HG03025 (cell line): ENCODE results near the gene MAP3K4.
"Not testable (repeated sequence)": the region's sequence is repeated elsewhere in the genome, so short reads cannot be mapped to it uniquely, and the experiment has no call there.

Experiments used
- ATAC-seq: cut with Tn5 transposase; IDR thresholded peaks from one replicate; pipeline ENCODE4 v1.9.1; 2021; ENCODE audit warnings: mild to moderate bottlenecking, moderate library complexity; ENCODE audit not compliant: unreplicated experiment, low FRiP score

Gene MAP3K4

GRCh38 chr6:160967351-160967750, 24.2 kb upstream of the MAP3K4 start:
- ATAC-seq, result no peak

DNA sequence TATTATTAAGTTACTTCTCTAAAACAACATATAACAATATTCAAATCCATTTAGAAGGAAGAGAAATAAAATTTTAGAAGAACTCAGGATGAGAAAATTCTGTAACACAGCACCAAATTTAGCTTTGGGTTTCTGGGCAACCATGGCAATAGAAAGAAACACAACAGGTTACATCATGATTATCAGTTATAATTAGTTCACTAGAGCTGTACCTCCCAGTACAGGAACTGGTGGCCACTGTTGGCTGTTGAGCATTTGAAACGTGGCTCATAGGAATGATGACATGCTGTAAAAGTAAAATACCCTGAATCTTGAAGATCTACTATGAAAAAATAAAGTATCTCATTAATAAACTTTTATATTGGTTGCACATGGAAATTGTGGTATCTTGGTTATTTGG, 23.7 kb upstream of the MAP3K4 start:
- ATAC-seq, result no peak

DNA sequence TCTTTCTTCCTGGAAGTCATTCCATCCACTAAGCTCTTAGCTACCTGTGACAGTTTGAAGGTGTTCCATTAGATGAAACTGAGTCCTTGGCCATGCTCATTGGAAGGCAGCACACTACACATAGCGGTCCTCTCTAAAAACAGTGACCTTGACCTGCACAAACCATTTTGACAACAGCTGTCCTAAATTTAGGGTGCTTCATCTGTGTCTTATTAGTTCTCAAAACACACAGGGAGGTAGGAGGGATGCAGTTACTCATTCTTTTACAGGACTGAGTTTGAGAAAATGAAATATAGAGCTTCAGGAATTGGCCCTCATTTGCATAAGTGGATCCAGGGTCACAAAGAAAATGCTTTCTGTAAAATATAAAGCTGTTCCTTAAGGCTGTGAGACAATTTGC, 20.4 kb upstream of the MAP3K4 start:
- ATAC-seq, result no peak

- peak; percentile 68 for ATAC-seq
Measured at GRCh38 chr6:160972111-160972510, 19.5 kb upstream of the MAP3K4 start.

DNA sequence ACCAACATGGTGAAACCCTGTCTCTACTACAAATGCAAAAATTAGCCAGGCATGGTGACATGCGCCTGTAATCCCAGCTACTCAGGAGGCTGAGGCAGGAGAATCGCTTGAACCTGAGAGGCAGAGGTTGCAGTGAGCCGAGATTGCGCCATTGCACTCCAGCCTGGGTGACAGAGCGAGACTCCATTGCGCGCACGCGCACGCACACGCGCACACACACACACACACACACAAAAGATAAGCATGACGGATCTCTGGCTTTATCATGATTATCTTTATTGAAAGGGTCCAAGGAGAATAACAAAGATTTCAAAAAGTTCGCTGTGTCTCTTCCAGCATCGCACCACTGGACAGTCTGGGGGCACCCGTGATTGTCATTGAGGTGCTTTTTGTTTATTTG, 19.0 kb upstream of the MAP3K4 start:
- not testable (repeated sequence) for ATAC-seq

DNA sequence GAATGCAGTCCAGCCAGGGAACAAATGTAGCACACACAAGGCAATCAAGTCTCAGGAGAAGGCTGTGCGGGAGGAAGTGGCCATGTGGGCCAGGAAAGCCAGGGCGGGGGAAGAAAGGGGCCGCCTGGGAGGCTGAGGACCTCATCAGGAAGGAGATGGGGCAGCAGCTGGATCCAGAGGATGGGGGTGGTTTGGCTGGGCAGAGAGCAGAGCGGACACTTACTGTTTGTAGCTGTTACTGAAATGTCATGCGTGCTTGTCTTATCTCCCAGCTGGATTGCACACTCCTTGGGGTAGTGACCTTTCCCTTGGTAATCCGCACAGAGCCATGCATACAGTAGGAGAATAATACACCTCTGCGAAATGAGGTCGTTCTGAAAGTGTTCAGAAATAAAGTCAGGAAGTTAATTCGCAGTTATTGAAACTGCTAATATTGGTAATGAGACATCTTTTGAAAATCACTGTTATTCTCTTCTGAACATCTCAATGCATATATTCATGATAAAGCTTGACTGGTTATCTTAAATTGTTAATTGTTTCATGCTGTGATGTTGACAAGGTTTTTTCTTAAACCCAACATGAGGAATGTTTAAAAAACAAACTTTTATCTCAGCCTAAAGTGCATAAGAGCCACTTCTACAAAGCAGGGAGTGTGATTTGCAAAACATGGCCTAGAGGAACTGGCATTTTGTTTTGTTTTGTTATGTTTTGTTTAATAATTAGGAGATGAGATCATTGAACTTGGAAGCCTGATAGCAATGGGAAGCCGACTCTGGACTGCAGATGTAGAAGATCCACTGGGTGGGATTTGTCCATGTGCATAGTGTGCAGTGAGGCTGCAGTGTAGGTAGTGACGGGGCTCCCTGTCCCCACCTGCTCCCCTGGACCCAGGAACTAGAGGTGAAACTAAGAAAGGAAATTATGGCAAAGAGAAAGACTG, 18.0 kb upstream of the MAP3K4 start:
- no peak for ATAC-seq

DNA sequence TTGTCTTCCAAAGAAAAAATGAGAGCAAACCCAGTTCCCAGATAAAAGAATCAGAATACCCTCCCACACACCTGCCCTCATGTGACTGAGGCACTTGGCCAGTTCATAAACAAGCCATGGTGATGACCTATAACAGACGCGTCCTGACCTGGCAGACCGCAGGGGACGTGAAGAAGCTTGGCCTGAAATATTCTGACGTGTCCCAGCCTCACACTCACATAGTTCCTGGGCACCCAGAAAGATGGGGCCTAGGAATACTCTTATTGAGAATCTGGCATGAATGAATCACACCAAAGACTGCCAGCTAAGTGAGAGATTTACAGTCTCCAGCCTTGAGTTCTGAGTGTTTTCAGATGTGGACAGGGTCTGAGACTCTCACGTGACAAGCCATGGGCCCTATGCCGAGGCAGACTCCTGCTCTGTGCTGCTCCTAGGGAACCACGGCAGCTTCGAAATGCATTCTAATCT, 17.2 kb upstream of the MAP3K4 start:
- ATAC-seq, result no peak

DNA sequence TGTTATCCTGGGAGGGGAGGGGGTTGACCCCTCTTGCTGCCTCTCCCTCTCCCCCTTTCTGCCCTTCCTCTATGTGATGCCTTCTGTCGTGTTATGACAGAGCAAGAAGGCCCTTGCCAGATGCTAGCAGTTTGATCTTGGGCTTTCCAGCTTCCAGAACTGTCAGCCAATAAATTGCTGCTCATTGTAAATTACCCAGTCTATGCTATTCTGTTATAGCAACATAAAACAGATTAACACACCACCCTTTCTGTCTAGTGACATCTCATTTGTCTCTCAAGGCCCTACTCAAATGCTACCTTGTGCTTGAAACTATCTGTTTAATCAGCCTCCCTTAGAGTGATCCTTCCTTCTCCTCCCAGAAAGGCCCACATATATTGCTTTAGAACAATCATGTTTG, 16.4 kb upstream of the MAP3K4 start:
- no peak for ATAC-seq

- not testable (repeated sequence) for ATAC-seq
Measured at GRCh38 chr6:160975961-160976360, 15.6 kb upstream of the MAP3K4 start.

GRCh38 chr6:160978141-160978901, 13.2 kb upstream of the MAP3K4 start:
- no peak for ATAC-seq

DNA sequence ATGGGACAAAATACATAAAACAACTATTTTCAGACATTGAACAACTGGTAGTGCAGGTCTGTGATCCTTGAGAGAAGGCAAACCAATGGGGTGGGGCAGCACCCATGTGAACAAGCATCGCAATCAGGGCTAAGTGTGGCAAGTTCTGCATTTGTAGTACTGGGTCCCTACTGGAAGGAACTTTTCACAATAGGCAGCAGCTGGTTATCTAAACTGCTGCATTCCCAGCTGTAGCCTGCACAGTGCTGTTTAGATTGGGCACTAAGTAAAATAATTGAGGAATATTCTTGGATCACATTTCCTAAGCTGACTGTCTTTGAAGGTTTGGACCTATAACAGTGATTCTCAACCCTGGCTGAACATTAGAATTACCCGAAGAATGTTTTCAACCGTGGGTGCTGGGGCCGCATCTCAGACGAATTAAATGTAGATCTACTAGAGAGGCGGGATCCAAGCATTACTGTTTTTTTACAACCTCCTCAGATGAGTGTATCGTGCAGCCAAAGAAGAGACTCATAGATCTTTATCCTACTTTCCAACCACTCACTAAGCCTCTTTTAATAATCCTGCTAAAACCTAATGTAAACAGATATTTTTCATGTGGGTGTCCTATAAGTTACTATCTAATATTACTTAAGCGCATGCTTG, 12.4 kb upstream of the MAP3K4 start:
- no peak for ATAC-seq

GRCh38 chr6:160983377-160983948, 8.1 kb upstream of the MAP3K4 start:
- not testable (repeated sequence) for ATAC-seq

GRCh38 chr6:160986851-160987250, 4.7 kb upstream of the MAP3K4 start:
- ATAC-seq, result no peak

DNA sequence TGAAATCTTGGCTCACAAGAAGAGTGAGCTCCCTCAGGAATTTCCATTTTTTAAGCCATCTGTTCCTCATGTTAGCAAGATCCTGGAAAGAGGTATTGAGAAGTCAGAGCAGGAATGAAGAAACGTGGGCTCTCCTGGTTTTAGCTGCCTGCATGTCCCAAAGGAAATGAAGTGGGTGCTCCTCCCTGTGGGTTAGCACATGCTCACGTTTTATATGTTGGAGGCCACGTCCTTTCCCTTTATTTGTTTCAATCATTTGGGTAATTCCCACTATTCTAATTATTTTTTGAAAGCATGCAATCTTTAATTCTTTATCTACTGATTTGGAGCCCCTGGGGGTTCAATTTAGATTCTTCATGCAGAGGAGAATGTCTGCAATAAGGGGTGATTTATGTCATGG, 4.3 kb upstream of the MAP3K4 start:
- ATAC-seq, result no peak

GRCh38 chr6:160990847-160991405, 643 bp upstream of the MAP3K4 start:
- ATAC-seq, result peak; percentile 2

- peak; percentile 43 for ATAC-seq
Measured at GRCh38 chr6:160992061-160992979, 751 bp downstream of the MAP3K4 start.

DNA sequence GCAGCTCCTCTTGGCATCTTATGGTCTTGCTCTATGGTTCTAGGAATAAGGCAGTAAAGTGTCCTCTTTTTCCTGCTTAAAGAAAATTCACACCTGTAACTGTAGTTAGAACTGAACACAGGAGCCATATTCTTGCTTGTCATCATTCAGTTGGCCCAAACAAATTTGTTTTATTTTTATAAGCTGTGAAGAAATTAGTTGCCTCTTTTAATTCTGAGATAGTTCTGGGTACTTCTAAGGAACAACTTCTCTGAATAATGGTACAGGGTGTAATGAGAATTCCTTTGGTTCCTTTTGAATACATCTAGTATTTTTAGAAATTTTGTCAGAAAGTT, 1.4 kb downstream of the MAP3K4 start:
- ATAC-seq, result no peak

- no peak for ATAC-seq
Measured at GRCh38 chr6:160995271-160995670, 3.7 kb downstream of the MAP3K4 start.

DNA sequence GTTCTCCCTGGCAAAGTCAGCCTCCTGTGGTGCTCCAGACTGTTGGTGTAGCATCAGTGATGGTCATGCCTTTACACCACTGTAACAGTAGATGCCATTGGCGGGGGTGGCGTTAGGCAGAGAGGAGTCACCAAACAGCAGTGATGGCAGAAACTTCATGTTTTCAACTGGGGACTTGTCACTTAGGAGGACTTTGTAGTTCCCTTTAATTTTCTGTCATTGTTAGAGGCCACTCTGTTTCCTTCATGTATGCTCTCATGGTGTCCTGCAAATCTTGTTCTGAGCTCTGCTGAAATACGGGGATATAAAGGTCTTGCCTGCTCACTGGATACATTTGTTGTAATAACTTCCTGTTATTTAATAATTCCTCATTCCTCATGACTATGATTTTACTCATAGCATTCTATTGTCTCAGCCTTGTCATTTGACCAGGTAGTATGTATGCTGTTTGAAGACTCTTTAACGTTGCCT, 4.6 kb downstream of the MAP3K4 start:
- no peak for ATAC-seq
